Nephron (organoid): ENCODE measurements around the gene RUNX2.

Experiments
- H3K27ac Mint-ChIP-seq, 3 experiments: 2 replicates each; pipeline ENCODE4 v1.8.0; 2020; ENCODE audit warnings: mixed read lengths in 3 of 3, mild to moderate bottlenecking in 2 of 3, moderate library complexity in 1 of 3
- H3K27me3 Mint-ChIP-seq: 2 replicates; pipeline ENCODE4 v1.8.0; 2021; ENCODE audit warnings: low read depth, mild to moderate bottlenecking, moderate library complexity, mixed read lengths
- H3K36me3 Mint-ChIP-seq: 2 replicates; pipeline ENCODE4 v1.8.0; 2020; ENCODE audit warnings: low read depth, mixed read lengths
- H3K4me1 Mint-ChIP-seq: 2 replicates; pipeline ENCODE4 v1.8.0; 2020; ENCODE audit warnings: mixed read lengths
- H3K4me3 Mint-ChIP-seq, 3 experiments: 2 replicates each; pipeline ENCODE4 v1.8.0; 2020; ENCODE audit warnings: mild to moderate bottlenecking in 3 of 3, mixed read lengths in 3 of 3, moderate library complexity in 2 of 3
- H3K9me3 Mint-ChIP-seq: 2 replicates; pipeline ENCODE4 v1.8.0; 2020; ENCODE audit warnings: mixed read lengths
- TF ChIP-seq, protein P1 (sequence below), 3 experiments: fragments of 200-600 bp; sonication (generic); IDR thresholded peaks; one replicate each; pipeline ENCODE4 v1.5.0; 2021; ENCODE audit warnings: antibody characterized with exemption in 3 of 3; ENCODE audit not compliant: unreplicated experiment in 3 of 3

RUNX2 gene

DNA sequence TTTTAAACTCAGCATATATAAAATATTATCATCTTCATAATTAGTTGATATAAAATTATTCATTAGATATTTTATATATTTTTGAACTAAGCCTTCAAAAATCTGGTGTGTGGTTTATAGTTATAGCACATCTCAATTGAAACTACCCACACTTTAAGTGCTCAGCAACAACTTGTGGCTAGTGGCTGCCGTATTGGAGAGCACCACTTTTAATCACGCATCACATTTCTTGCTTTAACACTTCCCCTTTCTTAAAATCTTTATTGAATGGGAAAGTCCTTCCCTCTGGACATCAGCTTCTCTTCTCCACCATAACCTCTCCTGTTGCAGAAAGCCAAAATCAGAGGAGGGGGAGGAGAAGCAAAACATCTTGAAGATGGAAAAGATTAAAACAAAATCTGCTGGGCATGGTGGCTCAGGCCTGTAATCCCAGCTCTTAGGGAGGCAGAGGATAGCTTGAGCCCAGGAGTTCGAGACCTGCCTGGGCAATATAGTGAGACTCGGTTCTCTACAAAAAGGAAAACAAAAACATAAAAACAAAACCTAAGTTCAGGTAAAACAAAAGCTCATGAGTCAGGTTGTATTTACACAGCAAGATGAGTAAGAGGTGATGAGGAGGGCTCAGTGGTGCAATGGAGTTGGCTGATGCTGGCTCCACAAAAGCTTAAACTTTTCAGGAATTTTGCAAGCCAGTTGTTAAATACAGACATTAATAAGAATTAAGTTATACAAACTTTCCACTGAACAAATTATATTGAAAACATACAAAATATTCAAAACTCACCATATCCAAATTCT lies 286.6 kb downstream of the RUNX2 start:
- no peaks in the 10 kb centered on the region for H3K36me3 Mint-ChIP-seq
- peaks cover 28% of the 10 kb centered on the region for H3K27me3 Mint-ChIP-seq
- H3K9me3 Mint-ChIP-seq, result no peaks in the 10 kb centered on the region
- TF ChIP-seq, protein P1, sequence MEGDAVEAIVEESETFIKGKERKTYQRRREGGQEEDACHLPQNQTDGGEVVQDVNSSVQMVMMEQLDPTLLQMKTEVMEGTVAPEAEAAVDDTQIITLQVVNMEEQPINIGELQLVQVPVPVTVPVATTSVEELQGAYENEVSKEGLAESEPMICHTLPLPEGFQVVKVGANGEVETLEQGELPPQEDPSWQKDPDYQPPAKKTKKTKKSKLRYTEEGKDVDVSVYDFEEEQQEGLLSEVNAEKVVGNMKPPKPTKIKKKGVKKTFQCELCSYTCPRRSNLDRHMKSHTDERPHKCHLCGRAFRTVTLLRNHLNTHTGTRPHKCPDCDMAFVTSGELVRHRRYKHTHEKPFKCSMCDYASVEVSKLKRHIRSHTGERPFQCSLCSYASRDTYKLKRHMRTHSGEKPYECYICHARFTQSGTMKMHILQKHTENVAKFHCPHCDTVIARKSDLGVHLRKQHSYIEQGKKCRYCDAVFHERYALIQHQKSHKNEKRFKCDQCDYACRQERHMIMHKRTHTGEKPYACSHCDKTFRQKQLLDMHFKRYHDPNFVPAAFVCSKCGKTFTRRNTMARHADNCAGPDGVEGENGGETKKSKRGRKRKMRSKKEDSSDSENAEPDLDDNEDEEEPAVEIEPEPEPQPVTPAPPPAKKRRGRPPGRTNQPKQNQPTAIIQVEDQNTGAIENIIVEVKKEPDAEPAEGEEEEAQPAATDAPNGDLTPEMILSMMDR (IDR thresholded peaks at IDR 0.05; ENCODE audit: unreplicated experiment in 3 of 3), result no peak
- H3K4me1 Mint-ChIP-seq, result peaks cover 6% of the 10 kb centered on the region
- H3K4me3 Mint-ChIP-seq, result no peak overlapping the region
- no peak overlapping the region for H3K27ac Mint-ChIP-seq

DNA sequence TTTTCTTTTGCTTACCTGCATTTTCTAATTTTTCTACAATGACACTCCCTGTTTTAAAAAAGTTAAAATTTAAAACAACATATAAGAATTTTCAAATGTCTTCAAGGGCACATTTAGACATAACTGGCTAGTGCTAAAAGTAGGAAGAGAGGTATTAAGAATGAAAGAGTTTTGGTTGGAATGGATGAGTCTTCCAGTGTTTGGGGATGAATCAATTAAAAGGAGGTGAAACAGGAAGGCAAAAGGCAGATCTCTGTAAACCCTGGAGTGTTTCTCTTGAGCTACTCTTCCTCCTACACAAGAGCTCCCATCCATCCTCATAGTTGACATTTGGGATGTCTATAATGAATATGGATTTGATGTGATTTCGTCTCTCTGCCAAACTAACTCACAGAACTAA lies 288.1 kb downstream of the RUNX2 start:
- H3K4me1 Mint-ChIP-seq, result peaks cover 6% of the 10 kb centered on the region
- TF ChIP-seq, protein P1 (IDR thresholded peaks at IDR 0.05; ENCODE audit: unreplicated experiment in 3 of 3), result no peak
- H3K27ac Mint-ChIP-seq, result no peak overlapping the region
- H3K4me3 Mint-ChIP-seq, result no peak overlapping the region
- no peaks in the 10 kb centered on the region for H3K9me3 Mint-ChIP-seq
- peaks cover 28% of the 10 kb centered on the region for H3K27me3 Mint-ChIP-seq
- no peaks in the 10 kb centered on the region for H3K36me3 Mint-ChIP-seq

DNA sequence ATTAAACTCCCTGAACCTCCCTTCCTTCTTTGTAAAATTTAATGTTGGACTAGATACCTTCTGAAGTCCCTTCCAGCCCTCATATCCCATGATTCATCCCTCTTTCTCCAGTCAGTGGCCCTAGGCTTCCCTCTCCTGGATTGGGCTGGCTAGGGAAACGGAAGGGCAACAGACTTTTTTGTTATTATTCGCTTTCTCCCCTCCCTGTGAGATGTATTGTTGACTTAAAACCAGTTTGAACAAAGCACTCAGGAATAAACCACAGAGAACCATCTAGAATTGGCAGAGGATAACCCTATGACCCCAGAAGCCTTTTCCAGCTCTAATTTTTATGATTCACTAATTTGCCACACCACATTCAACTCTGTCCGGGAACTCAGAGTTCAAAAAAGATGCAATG lies 289.3 kb downstream of the RUNX2 start:
- Mint-ChIP-seq H3K9me3 (no peaks in the 10 kb centered on the region), H3K27me3 (peaks cover 28% of the 10 kb centered on the region)

DNA sequence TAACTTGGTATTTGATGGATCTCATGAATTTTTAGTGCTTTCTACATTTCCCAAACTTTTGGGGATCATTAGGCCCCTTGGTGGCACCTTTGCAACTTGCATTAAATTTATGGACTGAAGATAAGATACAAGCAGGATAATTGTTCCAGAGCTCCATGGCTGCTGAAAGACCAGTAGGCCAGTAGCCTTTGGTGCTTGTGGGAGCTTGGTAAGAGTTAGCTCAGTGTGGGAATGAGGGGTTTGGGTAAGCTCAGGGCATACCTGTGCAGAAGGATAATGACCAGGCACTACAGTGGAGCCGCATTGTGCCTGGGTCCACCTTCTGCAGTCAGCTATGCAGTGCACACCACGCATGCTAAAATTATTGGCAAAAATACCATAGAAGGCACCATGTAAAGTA lies 290.1 kb downstream of the RUNX2 start:
- Mint-ChIP-seq H3K36me3 (no peaks in the 10 kb centered on the region), H3K9me3 (no peaks in the 10 kb centered on the region), H3K27me3 (peaks cover 30% of the 10 kb centered on the region), H3K4me1 (peaks cover 6% of the 10 kb centered on the region), H3K27ac (no peak overlapping the region), H3K4me3 (no peak overlapping the region)
- TF ChIP-seq, protein P1 (IDR thresholded peaks at IDR 0.05; ENCODE audit: unreplicated experiment in 3 of 3), result no peak

More for the DNA sequence above, 289.3 kb downstream of the RUNX2 start:
- Mint-ChIP-seq H3K4me3 (no peak overlapping the region), H3K4me1 (peaks cover 6% of the 10 kb centered on the region), H3K36me3 (no peaks in the 10 kb centered on the region), H3K27ac (no peak overlapping the region)
- TF ChIP-seq, protein P1 (IDR thresholded peaks at IDR 0.05; ENCODE audit: unreplicated experiment in 3 of 3), result no peak

DNA sequence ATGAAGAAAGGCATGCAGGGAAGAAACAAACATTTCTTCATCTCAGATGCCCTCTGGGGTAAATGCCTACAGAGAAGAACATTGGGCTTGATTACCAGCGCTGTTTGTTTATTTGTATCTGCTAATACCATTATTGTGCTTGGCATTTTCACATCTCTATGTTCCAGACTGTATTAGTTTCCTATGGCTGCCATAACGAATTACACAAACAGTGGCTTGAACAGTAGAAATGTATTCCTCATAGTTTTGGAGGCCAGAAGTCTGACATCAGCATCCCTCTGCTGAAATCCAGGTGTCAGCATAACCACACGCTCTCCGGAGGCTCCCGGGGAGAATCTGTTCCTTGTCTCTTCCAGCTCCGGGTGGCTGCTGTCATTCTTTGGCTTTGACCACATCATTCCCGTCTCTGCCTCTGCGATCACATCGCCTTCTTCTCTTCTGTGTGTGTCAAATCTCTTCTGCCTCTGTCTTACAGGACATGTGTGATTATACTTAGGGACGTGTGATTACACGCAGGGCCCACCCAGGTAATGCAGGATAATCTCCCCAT lies 291.2 kb downstream of the RUNX2 start:
- Mint-ChIP-seq H3K36me3 (no peaks in the 10 kb centered on the region), H3K4me3 (no peak overlapping the region), H3K9me3 (no peaks in the 10 kb centered on the region), H3K4me1 (no peaks in the 10 kb centered on the region), H3K27me3 (peaks cover 28% of the 10 kb centered on the region), H3K27ac (no peak overlapping the region)
- TF ChIP-seq, protein P1 (IDR thresholded peaks at IDR 0.05; ENCODE audit: unreplicated experiment in 3 of 3), result no peak
